H1 (cell line): ENCODE results near the gene IGFL3. TPM values are rescaled to one million over a fixed set of nuclear protein-coding genes. Genes with fewer than 3 reads are reported as not detected.

Experiments
- ASH2L ChIP-seq: fragments of 200-600, 300-600 bp; sonication (generic); IDR thresholded peaks from one replicate; pipeline ENCODE4 v1.7.1; 2017; ENCODE audit warnings: low read length
- ATF2 ChIP-seq: IDR thresholded peaks from 2 replicates; pipeline ENCODE4 v1.6.1; 2012; ENCODE audit warnings: low read length, inconsistent platforms
- CREB1 ChIP-seq: IDR thresholded peaks from 2 replicates; pipeline ENCODE4 v1.6.1; 2012; ENCODE audit warnings: inconsistent platforms
- CTCF ChIP-seq, 3 experiments: IDR thresholded peaks; 1 replicate in 2 of 3; 2 replicates in 1 of 3; pipeline versions ENCODE4 v1.5.1 to v1.6.1; 2011; ENCODE audit warnings: low read length in 3 of 3, mild to moderate bottlenecking in 3 of 3, inconsistent platforms in 2 of 3, low read depth in 1 of 3, moderate library complexity in 1 of 3; ENCODE audit not compliant: insufficient read depth in 1 of 3; ENCODE audit errors: control extremely low read depth in 1 of 3
- E2F6 ChIP-seq: IDR thresholded peaks from 2 replicates; pipeline ENCODE4 v1.6.1; 2012; ENCODE audit warnings: inconsistent platforms
- GTF2F1 ChIP-seq: IDR thresholded peaks from 2 replicates; pipeline ENCODE4 v1.6.1; 2012; ENCODE audit warnings: low read depth, low read length, improper control_type of control experiment, borderline replicate concordance
- HDAC2 ChIP-seq, 2 experiments: fragments of 300-600 bp in 1 of 2; sonication (generic) in 1 of 2; IDR thresholded peaks; 2 replicates each; pipeline ENCODE4 v1.6.1; 2011 to 2012; ENCODE audit warnings: low read depth in 2 of 2, low read length in 2 of 2, mild to moderate bottlenecking in 2 of 2, moderate library complexity in 2 of 2, borderline replicate concordance in 1 of 2, inconsistent platforms in 1 of 2
- JUND ChIP-seq: IDR thresholded peaks from 2 replicates; pipeline ENCODE4 v1.6.1; 2011; ENCODE audit warnings: mild to moderate bottlenecking, improper control_type of control experiment, low read length
- KDM4A ChIP-seq: IDR thresholded peaks from one replicate; pipeline ENCODE4 v1.7.1; 2012; ENCODE audit warnings: low read depth, mild to moderate bottlenecking, moderate library complexity, low read length, inconsistent platforms; ENCODE audit not compliant: severe bottlenecking
- NANOG ChIP-seq: IDR thresholded peaks from 2 replicates; pipeline ENCODE4 v1.6.1; 2011; ENCODE audit warnings: low read length, low read depth, mild to moderate bottlenecking, inconsistent platforms; ENCODE audit not compliant: insufficient read depth, poor library complexity, severe bottlenecking
- POLR2A ChIP-seq, 2 experiments: IDR thresholded peaks; 1 replicate in 1 of 2; 2 replicates in 1 of 2; pipeline ENCODE4 v1.6.1; 2011; ENCODE audit warnings: low read depth in 2 of 2, low read length in 2 of 2, mild to moderate bottlenecking in 2 of 2; ENCODE audit errors: control extremely low read depth in 1 of 2
- RBBP5 ChIP-seq: IDR thresholded peaks from 2 replicates; pipeline ENCODE4 v1.7.1; 2012; ENCODE audit warnings: low read depth, mild to moderate bottlenecking, inconsistent platforms, low read length, moderate library complexity, borderline replicate concordance
- RNF2 ChIP-seq: fragments of 200-900, 300-1000 bp; sonication (generic); IDR thresholded peaks from 2 replicates; pipeline ENCODE4 v1.7.1; 2016; ENCODE audit warnings: borderline replicate concordance, low read depth, mild to moderate bottlenecking, antibody characterized with exemption, low read length; ENCODE audit not compliant: poor library complexity, severe bottlenecking; ENCODE audit errors: missing control alignments
- SRF ChIP-seq: IDR thresholded peaks from 2 replicates; pipeline ENCODE4 v1.6.1; 2011; ENCODE audit warnings: mild to moderate bottlenecking, low read depth, low read length, moderate library complexity
- SUZ12 ChIP-seq: fragments of 200-600 bp; sonication (generic); IDR thresholded peaks from 2 replicates; pipeline ENCODE4 v1.6.1; 2012; ENCODE audit warnings: mild to moderate bottlenecking, inconsistent platforms, low read length, moderate library complexity, mixed read lengths
- TCF12 ChIP-seq: IDR thresholded peaks from 2 replicates; pipeline ENCODE4 v1.6.1; 2011; ENCODE audit warnings: low read depth, mild to moderate bottlenecking, low read length
- TEAD4 ChIP-seq: IDR thresholded peaks from 2 replicates; pipeline ENCODE4 v1.6.1; 2012; ENCODE audit warnings: low read depth, low read length, inconsistent platforms, mixed read lengths
- polyA plus RNA-seq, 7 experiments: library from polyadenylated mRNA; depleted of rRNA in 3 of 7; stranded (reverse) in 5 of 7; unstranded in 2 of 7; fragments of >200 nt in 5 of 7; fragments of 200-250 nt in 2 of 7; gene quantifications; 1 replicate in 5 of 7; 2 replicates in 1 of 7; 4 replicates in 1 of 7; pipeline versions ENCODE4 v1.2.1 to v1.2.3, GENCODE V29; 2011 to 2013; ENCODE audit warnings: missing spikeins in 2 of 7, mixed read lengths in 2 of 7
- total RNA-seq: library from RNA; stranded (reverse); fragmentation: NEBNext Ultra II Directional; extraction: Animal tissue kit (Norgen Biotek cat#: 25700); gene quantifications from 2 replicates; pipeline ENCODE4 v1.2.1, GENCODE V29; 2021

IGFL3 gene
- total and polyA plus RNA-seq, 2 of the 8 experiments (the other 6 are each of a cell fraction or from before 2014, with no cell fraction given): 0.12 TPM; not detected in 1

GRCh38 chr19:46076951-46077814 is 47.3 kb downstream of the IGFL3 start (continued):
- TF ChIP-seq RNF2 (no peak), RBBP5 (no peak), GTF2F1 (no peak), CTCF (IDR thresholded peaks at IDR 0.05; ENCODE audit: control extremely low read depth in 1 of 3, insufficient read depth in 1 of 3, low read depth in 1 of 3, low read length in 3 of 3) (peak; percentile 85 to 100 (median 97)), SRF (0 out of 2 replicates have a peak, but pooled peaks have one; percentile 14), POLR2A (IDR thresholded peaks at IDR 0.05; ENCODE audit: control extremely low read depth in 1 of 2, low read depth in 2 of 2, low read length in 2 of 2) (no peak), ATF2 (no peak), TEAD4 (peak; percentile 63; the same call in 1 of the 2 replicates), HDAC2 (IDR thresholded peaks at IDR 0.05; ENCODE audit: borderline replicate concordance in 1 of 2, low read depth in 2 of 2, low read length in 2 of 2) (peak in 1 of 2 experiments; percentile 44; a peak in 1 of 4 replicates), E2F6 (peak; percentile 12; the same call in 1 of the 2 replicates), NANOG (peak; percentile 12), TCF12 (0 out of 2 replicates have a peak, but pooled peaks have one; percentile 27), ASH2L (peak; percentile 34), SUZ12 (peak; percentile 41; the same call in 1 of the 2 replicates), CREB1 (0 out of 2 replicates have a peak, but pooled peaks have one; percentile 10), KDM4A (peak; percentile 91), JUND (peak; percentile 32; the same call in 1 of the 2 replicates)
